Liver (tissue), 3 donors: Measurements from ENCODE around the gene APOOL.

Experiments
- SP1 ChIP-seq: IDR thresholded peaks from 2 replicates; pipeline ENCODE4 v1.6.1; 2018; ENCODE audit warnings: antibody characterized with exemption, mild to moderate bottlenecking
- TAF1 ChIP-seq: conservative IDR thresholded peaks from 2 replicates; pipeline ENCODE4 v1.6.1; 2016; ENCODE audit warnings: antibody characterized with exemption, mild to moderate bottlenecking
- TF ChIP-seq, protein P1 (sequence below): fragments of 150-350 bp; IDR thresholded peaks from 2 replicates; pipeline ENCODE4 v1.5.1; 2017; ENCODE audit warnings: improper control_type of control experiment, low read depth, low read length; ENCODE audit not compliant: missing input control
- donor health status: healthy.
- donor health status: healthy.

DNA sequence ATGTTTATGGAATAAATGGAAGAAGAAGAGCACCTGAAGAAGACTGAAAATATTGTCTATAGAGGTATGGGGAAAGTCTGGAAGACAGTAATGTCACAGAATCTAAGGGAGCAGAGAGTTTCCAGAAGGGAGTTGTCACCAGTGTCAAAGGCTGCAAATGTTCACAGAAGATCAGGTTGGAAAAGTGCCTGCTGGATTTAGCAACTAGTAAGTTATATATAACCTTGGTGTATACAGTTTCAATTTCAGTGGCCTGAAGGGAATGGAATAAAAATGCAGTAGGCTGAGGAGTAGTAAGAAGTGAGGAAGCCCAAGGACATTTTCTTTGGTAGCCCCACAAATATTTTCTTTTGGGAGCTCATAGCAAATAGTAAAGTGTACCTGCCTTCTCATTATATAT, 132.7 kb downstream of the APOOL start:
- TF ChIP-seq, protein P1, sequence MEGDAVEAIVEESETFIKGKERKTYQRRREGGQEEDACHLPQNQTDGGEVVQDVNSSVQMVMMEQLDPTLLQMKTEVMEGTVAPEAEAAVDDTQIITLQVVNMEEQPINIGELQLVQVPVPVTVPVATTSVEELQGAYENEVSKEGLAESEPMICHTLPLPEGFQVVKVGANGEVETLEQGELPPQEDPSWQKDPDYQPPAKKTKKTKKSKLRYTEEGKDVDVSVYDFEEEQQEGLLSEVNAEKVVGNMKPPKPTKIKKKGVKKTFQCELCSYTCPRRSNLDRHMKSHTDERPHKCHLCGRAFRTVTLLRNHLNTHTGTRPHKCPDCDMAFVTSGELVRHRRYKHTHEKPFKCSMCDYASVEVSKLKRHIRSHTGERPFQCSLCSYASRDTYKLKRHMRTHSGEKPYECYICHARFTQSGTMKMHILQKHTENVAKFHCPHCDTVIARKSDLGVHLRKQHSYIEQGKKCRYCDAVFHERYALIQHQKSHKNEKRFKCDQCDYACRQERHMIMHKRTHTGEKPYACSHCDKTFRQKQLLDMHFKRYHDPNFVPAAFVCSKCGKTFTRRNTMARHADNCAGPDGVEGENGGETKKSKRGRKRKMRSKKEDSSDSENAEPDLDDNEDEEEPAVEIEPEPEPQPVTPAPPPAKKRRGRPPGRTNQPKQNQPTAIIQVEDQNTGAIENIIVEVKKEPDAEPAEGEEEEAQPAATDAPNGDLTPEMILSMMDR = no peak
- no peak for TF ChIP-seq SP1
- no peak for TF ChIP-seq TAF1
